Measurements from ENCODE around the gene UNC13A. TPM values are rescaled to one million over a fixed set of nuclear protein-coding genes. Genes with fewer than 3 reads are reported as not detected.

The UNC13A gene
- total RNA-seq, 1 donor from 2014 or later, result 1.2 TPM

- Mint-ChIP-seq H3K4me1 (ENCODE audit: unreplicated experiment) (no peaks in the 10 kb centered on the region), H3K36me3 (ENCODE audit: low read depth, unreplicated experiment) (no peaks in the 10 kb centered on the region), H3K27ac (ENCODE audit: unreplicated experiment) (no peak overlapping the region), H3K4me3 (ENCODE audit: unreplicated experiment) (no peak overlapping the region), H3K27me3 (ENCODE audit: unreplicated experiment) (peaks cover 1% of the 10 kb centered on the region), H3K9me3 (ENCODE audit: unreplicated experiment) (no peaks in the 10 kb centered on the region)
- no peak for TF ChIP-seq CTCF (IDR thresholded peaks at IDR 0.05; ENCODE audit: unreplicated experiment)
- no peak for DNase-seq (ENCODE audit: low spot score)
Measured at GRCh38 chr19:17633700-17634099, 54.5 kb downstream of the UNC13A start.

GRCh38 chr19:17632577-17632976 lies 55.6 kb downstream of the UNC13A start:
- no peaks in the 10 kb centered on the region for H3K9me3 Mint-ChIP-seq (ENCODE audit: unreplicated experiment)
- DNase-seq (ENCODE audit: low spot score), result no peak
- H3K4me1 Mint-ChIP-seq (ENCODE audit: unreplicated experiment), result no peaks in the 10 kb centered on the region
- no peak overlapping the region for H3K4me3 Mint-ChIP-seq (ENCODE audit: unreplicated experiment)
- H3K27ac Mint-ChIP-seq (ENCODE audit: unreplicated experiment), result no peak overlapping the region
- no peak for TF ChIP-seq CTCF (IDR thresholded peaks at IDR 0.05; ENCODE audit: unreplicated experiment)
- H3K36me3 Mint-ChIP-seq (ENCODE audit: low read depth, unreplicated experiment), result no peaks in the 10 kb centered on the region
- H3K27me3 Mint-ChIP-seq (ENCODE audit: unreplicated experiment), result peaks cover 1% of the 10 kb centered on the region

- TF ChIP-seq CTCF (IDR thresholded peaks at IDR 0.05; ENCODE audit: unreplicated experiment), result no peak
- Mint-ChIP-seq H3K4me1 (ENCODE audit: unreplicated experiment) (no peaks in the 10 kb centered on the region), H3K36me3 (ENCODE audit: low read depth, unreplicated experiment) (no peaks in the 10 kb centered on the region), H3K27me3 (ENCODE audit: unreplicated experiment) (peaks cover 5% of the 10 kb centered on the region), H3K4me3 (ENCODE audit: unreplicated experiment) (no peak overlapping the region), H3K27ac (ENCODE audit: unreplicated experiment) (no peak overlapping the region), H3K9me3 (ENCODE audit: unreplicated experiment) (no peaks in the 10 kb centered on the region)
- DNase-seq (ENCODE audit: low spot score), result no peak
Measured at GRCh38 chr19:17629760-17630159, 58.4 kb downstream of the UNC13A start.

GRCh38 chr19:17627921-17628320 lies 60.2 kb downstream of the UNC13A start:
- no peaks in the 10 kb centered on the region for H3K4me1 Mint-ChIP-seq (ENCODE audit: unreplicated experiment)
- TF ChIP-seq CTCF (IDR thresholded peaks at IDR 0.05; ENCODE audit: unreplicated experiment), result no peak
- H3K36me3 Mint-ChIP-seq (ENCODE audit: low read depth, unreplicated experiment), result no peaks in the 10 kb centered on the region

GRCh38 chr19:17627161-17627560 lies 61.0 kb downstream of the UNC13A start:
- DNase-seq (ENCODE audit: low spot score), result no peak
- H3K4me1 Mint-ChIP-seq (ENCODE audit: unreplicated experiment), result no peaks in the 10 kb centered on the region
- no peaks in the 10 kb centered on the region for H3K9me3 Mint-ChIP-seq (ENCODE audit: unreplicated experiment)
- H3K27ac Mint-ChIP-seq (ENCODE audit: unreplicated experiment), result no peak overlapping the region
- H3K27me3 Mint-ChIP-seq (ENCODE audit: unreplicated experiment), result peaks cover 8% of the 10 kb centered on the region
- TF ChIP-seq CTCF (IDR thresholded peaks at IDR 0.05; ENCODE audit: unreplicated experiment), result no peak
- no peak overlapping the region for H3K4me3 Mint-ChIP-seq (ENCODE audit: unreplicated experiment)
- H3K36me3 Mint-ChIP-seq (ENCODE audit: low read depth, unreplicated experiment), result no peaks in the 10 kb centered on the region

More at GRCh38 chr19:17627921-17628320, 60.2 kb downstream of the UNC13A start:
- Mint-ChIP-seq H3K27me3 (ENCODE audit: unreplicated experiment) (peaks cover 8% of the 10 kb centered on the region), H3K4me3 (ENCODE audit: unreplicated experiment) (no peak overlapping the region), H3K9me3 (ENCODE audit: unreplicated experiment) (no peaks in the 10 kb centered on the region), H3K27ac (ENCODE audit: unreplicated experiment) (no peak overlapping the region)
- no peak for DNase-seq (ENCODE audit: low spot score)

Data from endothelial cell (in vitro differentiated cells).